SK-N-SH (cell line): ENCODE measurements around the gene MACROD2. TPM values are rescaled to one million over a fixed set of nuclear protein-coding genes. Genes with fewer than 3 reads are reported as not detected.

Source experiments
- CTCF ChIA-PET: fragments of 300-600, 350-600 bp; formaldehyde crosslinking; extraction: SDS; loops from one replicate; lab custom pipeline; 2021; lab: Yijun Ruan, JAX
- POLR2A ChIA-PET: fragments of 350-600 bp; sonication (Branson Sonifier 250); formaldehyde crosslinking; extraction: SDS; loops from one replicate; lab custom pipeline; 2020; ENCODE audit warnings: antibody characterized with exemption, inconsistent platforms; lab: Yijun Ruan, JAX
- DNase-seq: peaks from one replicate; pipeline ENCODE4 v3.0.0; 2012
- H2AFZ ChIP-seq: fragments of 200-600 bp; sonication (generic); 2 replicates; pipeline ENCODE4 v1.8.1; 2016; ENCODE audit warnings: antibody characterized with exemption, mild to moderate bottlenecking, low read depth
- H3F3A ChIP-seq: fragments of 200-600 bp; sonication (generic); replicated peaks from 2 replicates; pipeline ENCODE3; 2016; ENCODE audit warnings: antibody characterized with exemption, mild to moderate bottlenecking; ENCODE audit not compliant: insufficient read depth
- H3K27ac ChIP-seq, 2 experiments: fragments of 200-500 bp in 1 of 2; fragments of 200-600 bp in 1 of 2; sonication (Bioruptor generic) in 1 of 2; sonication (generic), shearing (Covaris generic) in 1 of 2; 2 replicates each; pipeline versions ENCODE4 v1.5.1 to v1.6.1; 2014 to 2016; ENCODE audit warnings: low read depth in 2 of 2, inconsistent platforms in 1 of 2, low read length in 1 of 2, mild to moderate bottlenecking in 1 of 2, mixed read lengths in 1 of 2
- H3K27me3 ChIP-seq: fragments of 200-600 bp; sonication (generic), shearing (Covaris generic); 2 replicates; pipeline ENCODE4 v1.6.1; 2016; ENCODE audit warnings: mixed run types; ENCODE audit not compliant: insufficient read depth
- H3K36me3 ChIP-seq, 2 experiments: fragments of 200-500 bp in 1 of 2; fragments of 200-600 bp in 1 of 2; sonication (Bioruptor generic) in 1 of 2; sonication (generic) in 1 of 2; replicated peaks in 1 of 2; 2 replicates each; pipeline versions ENCODE3 to v1.5.1; 2014 to 2016; ENCODE audit warnings: low read length in 1 of 2, mild to moderate bottlenecking in 1 of 2; ENCODE audit not compliant: insufficient read depth in 2 of 2, control insufficient read depth in 1 of 2
- H3K4me1 ChIP-seq, 2 experiments: fragments of 200-500 bp in 1 of 2; fragments of 200-600 bp in 1 of 2; sonication (Bioruptor generic) in 1 of 2; sonication (generic), shearing (Covaris generic) in 1 of 2; 2 replicates each; pipeline versions ENCODE4 v1.5.1 to v1.6.1; 2014 to 2016; ENCODE audit warnings: low read depth in 1 of 2, low read length in 1 of 2, mixed run types in 1 of 2; ENCODE audit not compliant: insufficient read depth in 2 of 2, control insufficient read depth in 1 of 2
- H3K4me2 ChIP-seq: fragments of 200-600 bp; sonication (generic), shearing (Covaris generic); 2 replicates; pipeline ENCODE4 v1.6.1; 2017; ENCODE audit warnings: mixed run types
- H3K4me3 ChIP-seq, 2 experiments: fragments of 200-500 bp in 1 of 2; fragments of 200-600 bp in 1 of 2; sonication (Bioruptor generic) in 1 of 2; sonication (generic), shearing (Covaris generic) in 1 of 2; 2 replicates each; pipeline versions ENCODE4 v1.5.1 to v1.8.1; 2014 to 2016; ENCODE audit warnings: low read depth in 2 of 2, inconsistent platforms in 1 of 2, low read length in 1 of 2, mild to moderate bottlenecking in 1 of 2, mixed read lengths in 1 of 2, moderate library complexity in 1 of 2
- H3K79me2 ChIP-seq: fragments of 200-600 bp; sonication (generic); 2 replicates; pipeline ENCODE4 v1.8.1; 2017; ENCODE audit warnings: mild to moderate bottlenecking; ENCODE audit not compliant: insufficient read depth
- H3K9ac ChIP-seq: fragments of 200-600 bp; sonication (generic); 2 replicates; pipeline ENCODE4 v1.6.1; 2017; ENCODE audit warnings: mixed run types
- H3K9me2 ChIP-seq: fragments of 200-600 bp; sonication (generic); 2 replicates; pipeline ENCODE4 v1.6.1; 2017; ENCODE audit warnings: mixed run types
- H3K9me3 ChIP-seq: fragments of 200-600 bp; sonication (generic); 2 replicates; pipeline ENCODE4 v1.6.1; 2017; ENCODE audit warnings: mixed run types, mild to moderate bottlenecking, moderate library complexity
- H4K20me1 ChIP-seq: fragments of 200-600 bp; sonication (generic); 2 replicates; pipeline ENCODE4 v1.6.1; 2017; ENCODE audit warnings: mild to moderate bottlenecking, mixed run types; ENCODE audit not compliant: insufficient read depth
- CHD2 ChIP-seq: fragments of 150-350 bp; IDR thresholded peaks from 2 replicates; pipeline ENCODE4 v1.6.1; 2018; ENCODE audit warnings: low read length; ENCODE audit not compliant: partially characterized antibody
- ELF1 ChIP-seq: IDR thresholded peaks from 2 replicates; pipeline ENCODE4 v1.4.0; 2012
- FOXJ3 ChIP-seq: sonication (generic); formaldehyde crosslinking; IDR thresholded peaks from 2 replicates; pipeline ENCODE4 v1.5.1; 2020; ENCODE audit warnings: mild to moderate bottlenecking, missing genetic modification reagents
- FOXM1 ChIP-seq: IDR thresholded peaks from 2 replicates; pipeline ENCODE4 v1.4.0; 2012; ENCODE audit warnings: low read depth, mild to moderate bottlenecking
- JUND ChIP-seq: IDR thresholded peaks from 2 replicates; pipeline ENCODE4 v1.4.0; 2012
- MEF2A ChIP-seq: IDR thresholded peaks from 2 replicates; pipeline ENCODE4 v1.4.0; 2012; ENCODE audit warnings: low read depth, borderline replicate concordance
- MXI1 ChIP-seq: IDR thresholded peaks from 2 replicates; pipeline ENCODE4 v1.6.1; 2012; ENCODE audit warnings: mild to moderate bottlenecking, low read depth, low read length, improper control_type of control experiment
- NFIC ChIP-seq: IDR thresholded peaks from 2 replicates; pipeline ENCODE4 v1.4.0; 2012; ENCODE audit warnings: borderline replicate concordance
- NRF1 ChIP-seq: IDR thresholded peaks from 2 replicates; pipeline ENCODE4 v1.6.1; 2012; ENCODE audit warnings: low read depth, mild to moderate bottlenecking, low read length
- PBX3 ChIP-seq: IDR thresholded peaks from 2 replicates; pipeline ENCODE4; 2012
- RAD21 ChIP-seq: IDR thresholded peaks from 2 replicates; pipeline ENCODE4 v1.6.1; 2012; ENCODE audit warnings: mild to moderate bottlenecking, low read length
- REST ChIP-seq: IDR thresholded peaks from 2 replicates; pipeline ENCODE4 v1.6.1; 2012; ENCODE audit warnings: mild to moderate bottlenecking, low read depth, low read length, moderate library complexity
- RFX5 ChIP-seq: IDR thresholded peaks from 2 replicates; pipeline ENCODE4 v1.6.1; 2012; ENCODE audit warnings: mild to moderate bottlenecking, improper control_type of control experiment, low read length
- TEAD4 ChIP-seq: IDR thresholded peaks from 2 replicates; pipeline ENCODE4 v1.4.0; 2012; ENCODE audit warnings: mild to moderate bottlenecking, borderline replicate concordance; ENCODE audit not compliant: insufficient read depth
- WGBS: methylation state at CpG from one replicate; pipeline ENCODE4 v1.1.6; 2017; ENCODE audit warnings: low lambda C conversion rate; 5-methylcytosine and 5-hydroxymethylcytosine counted together
- polyA plus RNA-seq, 3 experiments: library from polyadenylated mRNA; depleted of rRNA; stranded (reverse); fragments of >200 nt; gene quantifications; 2 replicates each; pipeline ENCODE4 v1.2.3, GENCODE V29; 2012
- TF ChIP-seq, protein P1 (sequence below): IDR thresholded peaks from 2 replicates; pipeline ENCODE4 v1.4.0; 2012; ENCODE audit warnings: low read depth
- TF ChIP-seq, protein P2 (sequence below): IDR thresholded peaks from 2 replicates; pipeline ENCODE4 v1.4.0; 2012; ENCODE audit warnings: low read depth, borderline replicate concordance

MACROD2 gene
- polyA plus RNA-seq, 1 of the 3 experiments (the other 2 are of a cell fraction), result 0.33 TPM

DNA sequence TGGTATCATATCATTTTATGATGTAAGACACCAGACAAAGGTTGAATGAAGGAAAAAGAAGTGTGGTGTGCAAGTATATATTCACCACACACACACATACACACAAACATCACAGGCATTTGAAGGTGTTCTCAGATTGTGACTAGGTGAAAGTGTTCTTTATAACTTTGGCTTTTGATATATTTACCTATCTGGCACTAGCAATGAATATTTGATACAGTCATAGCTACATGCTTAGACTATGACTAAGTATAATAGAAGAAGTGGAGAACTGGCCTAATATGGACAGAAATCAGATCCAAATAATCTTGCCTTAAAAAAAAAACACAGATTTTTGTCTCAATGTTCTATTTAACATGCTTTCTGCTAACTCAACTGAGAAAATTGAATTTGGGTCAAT, 1768.0 kb downstream of the MACROD2 start:
- Histone ChIP-seq H3F3A (no peaks in the 10 kb centered on the region), H3K4me2 (no peak overlapping the region), H3K4me3 (no peak overlapping the region), H3K79me2 (no peaks in the 10 kb centered on the region), H3K36me3 (no peaks in the 10 kb centered on the region), H2AFZ (no peak overlapping the region), H3K27ac (no peak overlapping the region), H3K9me3 (no peaks in the 10 kb centered on the region), H4K20me1 (no peaks in the 10 kb centered on the region), H3K27me3 (no peaks in the 10 kb centered on the region), H3K4me1 (peaks cover 0 to 8% of the 10 kb centered on the region in 2 experiments; a peak in 2 of 4 replicates), H3K9me2 (no peaks in the 10 kb centered on the region), H3K9ac (no peak overlapping the region)
- TF ChIP-seq, protein P1, sequence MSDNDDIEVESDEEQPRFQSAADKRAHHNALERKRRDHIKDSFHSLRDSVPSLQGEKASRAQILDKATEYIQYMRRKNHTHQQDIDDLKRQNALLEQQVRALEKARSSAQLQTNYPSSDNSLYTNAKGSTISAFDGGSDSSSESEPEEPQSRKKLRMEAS, result no peak
- TF ChIP-seq REST, result no peak
- TF ChIP-seq NFIC, result no peak
- TF ChIP-seq FOXM1, result no peak
- TF ChIP-seq JUND, result no peak
- no peak for TF ChIP-seq TEAD4
- no peak for TF ChIP-seq RFX5
- TF ChIP-seq NRF1, result no peak
- no peak for TF ChIP-seq MEF2A
- TF ChIP-seq, protein P2, sequence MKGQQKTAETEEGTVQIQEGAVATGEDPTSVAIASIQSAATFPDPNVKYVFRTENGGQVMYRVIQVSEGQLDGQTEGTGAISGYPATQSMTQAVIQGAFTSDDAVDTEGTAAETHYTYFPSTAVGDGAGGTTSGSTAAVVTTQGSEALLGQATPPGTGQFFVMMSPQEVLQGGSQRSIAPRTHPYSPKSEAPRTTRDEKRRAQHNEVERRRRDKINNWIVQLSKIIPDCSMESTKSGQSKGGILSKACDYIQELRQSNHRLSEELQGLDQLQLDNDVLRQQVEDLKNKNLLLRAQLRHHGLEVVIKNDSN, result no peak
- TF ChIP-seq ELF1, result no peak
- TF ChIP-seq PBX3, result no peak
- TF ChIP-seq RAD21, result no peak
- TF ChIP-seq CHD2, result no peak
- CTCF ChIA-PET, result no interaction called here
- DNase-seq, result no peak
- POLR2A ChIA-PET, result no interaction called here

DNA sequence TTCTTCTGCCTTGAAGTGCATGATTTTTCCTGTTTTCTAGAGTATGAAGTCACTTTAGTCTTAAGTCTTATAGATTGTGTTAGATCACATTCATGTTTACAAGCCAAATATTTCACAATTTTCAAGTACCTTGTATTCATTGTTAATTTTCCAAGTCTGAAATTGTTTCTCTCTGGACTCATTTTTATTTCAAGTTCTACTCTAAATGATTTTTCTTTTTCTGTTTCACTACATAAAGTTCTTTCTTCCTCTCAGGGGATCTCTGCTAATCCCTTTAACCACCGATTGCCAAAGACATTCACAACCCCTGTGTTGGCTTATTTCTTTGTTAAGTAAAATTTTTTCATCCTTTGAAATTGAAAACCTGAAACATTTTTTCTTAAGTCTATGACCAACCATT, 1772.3 kb downstream of the MACROD2 start:
- Histone ChIP-seq H3K4me3 (no peak overlapping the region), H3K4me1 (no peaks in the 10 kb centered on the region; a peak in 2 of 4 replicates), H3K9ac (no peak overlapping the region), H3K79me2 (no peaks in the 10 kb centered on the region), H3K27ac (no peak overlapping the region), H3K9me2 (no peaks in the 10 kb centered on the region), H4K20me1 (no peaks in the 10 kb centered on the region), H2AFZ (no peak overlapping the region), H3K9me3 (no peaks in the 10 kb centered on the region), H3F3A (no peaks in the 10 kb centered on the region), H3K4me2 (no peak overlapping the region), H3K36me3 (no peaks in the 10 kb centered on the region), H3K27me3 (no peaks in the 10 kb centered on the region)
- DNase-seq, result no peak
- WGBS, result 66% methylated on average over 1 of the region's 1 CpG
- ChIA-PET POLR2A (no interaction called here), CTCF (no interaction called here)
- TF ChIP-seq MXI1, result no peak
- no peak for TF ChIP-seq FOXJ3
